HG03521 (cell line): Measurements from ENCODE around the gene SOX5.

Experiments used
- ATAC-seq: cut with Tn5 transposase; IDR thresholded peaks from one replicate; pipeline ENCODE4 v1.9.1; 2021; ENCODE audit warnings: mild to moderate bottlenecking, moderate library complexity; ENCODE audit not compliant: unreplicated experiment

The SOX5 gene

GRCh38 chr12:23949348-23950209, at the start of gene SOX5:
SOX5 (minus strand) TSS chr12:23949670; CDS start chr12:23949601, 69 bp downstream.
- no peak for ATAC-seq

- no peak for ATAC-seq
Observed at GRCh38 chr12:23987046-23987445, 37.6 kb upstream of the SOX5 start.

- no peak for ATAC-seq
Observed at GRCh38 chr12:23980826-23981225, 31.4 kb upstream of the SOX5 start.

- ATAC-seq = no peak
Observed at GRCh38 chr12:23964812-23965211, 15.3 kb upstream of the SOX5 start.

DNA sequence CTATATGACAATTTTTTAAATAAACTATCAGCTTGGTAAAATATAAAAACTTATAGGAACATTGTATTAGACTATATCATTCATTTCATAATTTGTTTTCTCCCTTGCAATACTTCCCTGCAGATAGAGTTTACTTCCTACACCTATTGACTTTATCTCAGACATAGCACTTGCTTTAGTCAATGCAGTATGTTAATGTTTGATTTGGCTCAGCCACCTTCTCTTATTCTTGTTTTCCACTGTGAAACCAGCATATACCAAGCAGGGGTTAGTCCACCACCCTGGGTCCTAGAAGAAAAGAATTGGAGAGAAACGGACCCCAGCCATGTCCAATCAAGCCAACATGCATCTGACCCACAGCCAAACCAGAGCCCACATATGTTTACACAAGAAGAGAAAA, 10.4 kb upstream of the SOX5 start:
- ATAC-seq = no peak

DNA sequence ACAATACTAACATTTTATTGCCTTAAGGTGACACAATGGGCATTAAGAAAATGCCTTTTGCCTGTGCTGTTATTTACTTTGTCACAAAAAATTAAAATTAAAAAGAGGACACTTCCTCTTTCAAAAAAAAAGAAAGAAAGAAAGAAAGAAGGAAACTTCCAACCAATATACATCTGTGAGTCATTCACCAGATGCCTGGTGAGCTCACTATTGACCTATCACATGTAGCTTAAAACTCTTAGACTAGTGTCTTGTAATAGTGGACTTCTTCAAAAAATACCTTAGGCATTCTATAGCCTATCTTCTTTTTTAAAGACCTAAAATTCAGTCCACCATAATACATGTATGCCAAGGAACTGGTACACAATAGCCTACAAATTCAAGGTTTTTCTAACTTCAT, 4.9 kb upstream of the SOX5 start:
- no peak for ATAC-seq

- ATAC-seq = no peak
Observed at GRCh38 chr12:23952071-23952470, 2.6 kb upstream of the SOX5 start.

DNA sequence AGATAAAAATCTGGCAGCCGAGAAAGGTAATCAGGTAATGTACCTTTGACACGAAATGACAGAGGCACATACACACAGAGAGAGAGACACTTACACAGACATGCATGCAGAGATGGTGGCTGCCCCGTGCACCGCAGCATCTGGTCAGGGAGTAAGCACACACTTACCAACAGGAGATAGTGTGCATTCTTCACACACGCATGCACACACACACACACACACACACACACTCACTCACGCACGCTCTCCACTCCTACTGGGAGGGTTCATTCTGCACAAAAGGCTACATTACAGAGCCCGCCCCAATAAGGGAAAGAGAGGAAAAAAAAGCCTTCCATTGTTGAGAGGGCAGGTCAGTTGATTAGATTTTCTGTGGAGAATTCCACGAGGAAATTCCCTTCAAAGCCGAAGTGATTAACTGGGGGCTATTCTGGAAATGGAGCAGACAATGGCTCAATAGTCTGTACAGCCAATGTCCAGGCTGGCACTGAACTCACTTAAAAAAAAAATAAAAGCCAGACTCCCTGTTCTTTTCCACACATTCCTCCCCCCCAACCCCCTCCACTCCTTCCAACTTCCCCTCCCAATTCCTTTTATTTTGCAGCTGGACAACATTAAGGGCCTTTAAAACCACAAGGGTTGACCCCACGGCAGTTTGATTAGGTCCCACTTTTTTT, 1.4 kb upstream of the SOX5 start:
- ATAC-seq = no peak

DNA sequence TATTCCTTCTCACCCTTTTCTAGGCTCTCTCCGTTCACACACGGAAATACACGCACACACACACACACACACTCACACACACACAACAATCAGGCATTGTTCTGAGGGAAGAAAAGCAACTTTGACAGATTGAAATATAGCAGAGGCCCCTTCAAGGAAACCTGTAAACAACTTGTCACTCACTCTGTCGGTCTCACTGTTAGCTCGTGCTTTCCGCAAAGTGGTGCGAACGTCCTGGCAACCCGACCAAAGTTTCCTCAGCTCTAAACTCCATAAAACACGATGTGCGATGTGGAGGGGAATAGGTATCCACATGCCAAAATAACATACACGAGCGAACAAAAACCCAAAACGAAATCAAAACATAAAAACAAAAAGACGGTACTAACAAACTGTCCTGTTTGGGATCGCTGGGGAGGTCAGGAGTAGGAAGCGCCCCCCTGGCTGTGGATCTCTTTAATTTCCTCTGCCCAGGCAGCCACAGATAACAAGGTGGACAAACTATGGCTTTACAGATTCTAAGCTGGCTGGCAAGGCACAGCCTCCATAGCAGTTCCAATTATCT, 822 bp upstream of the SOX5 start:
- no peak for ATAC-seq

- ATAC-seq = no peak
Observed at GRCh38 chr12:23948291-23948690, 1.2 kb downstream of the SOX5 start.

GRCh38 chr12:23947395-23947794, 2.1 kb downstream of the SOX5 start:
- ATAC-seq = no peak

DNA sequence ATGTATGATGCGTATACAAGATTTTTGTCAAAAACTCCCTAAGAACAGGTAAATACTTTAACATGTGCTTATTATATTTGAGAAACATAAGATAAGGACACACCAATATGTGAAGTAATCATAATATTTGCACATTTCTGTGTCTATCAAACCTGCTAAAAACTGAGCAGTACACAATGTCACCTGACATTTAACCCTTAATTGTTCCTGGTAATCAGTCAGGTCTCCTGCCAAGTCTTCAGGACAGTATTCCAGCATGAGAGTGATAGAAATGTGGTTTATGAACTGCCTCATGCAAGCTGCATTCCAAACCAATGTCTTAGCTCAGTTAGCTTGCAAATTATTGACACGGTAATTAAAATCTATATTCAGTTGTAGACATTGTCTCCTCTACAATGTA, 4.2 kb downstream of the SOX5 start:
- no peak for ATAC-seq

DNA sequence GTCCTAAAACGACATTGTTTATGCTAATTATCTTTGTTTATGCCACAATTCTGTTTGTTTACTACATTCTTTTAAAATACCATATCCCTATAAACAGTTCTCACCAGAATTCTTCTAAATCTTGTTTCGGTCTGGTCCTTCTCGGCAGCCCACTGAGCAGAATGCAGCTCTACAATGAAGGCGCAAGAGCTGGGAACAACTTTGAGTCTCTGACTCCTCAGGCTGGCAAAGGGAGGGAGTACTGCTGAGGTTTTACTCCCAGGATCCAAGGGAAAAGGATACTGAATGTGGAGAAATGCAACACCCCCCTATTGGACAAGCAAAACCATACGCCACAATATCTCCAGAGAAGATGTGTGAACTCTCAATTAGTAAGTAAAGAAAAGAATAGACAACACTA, 5.4 kb downstream of the SOX5 start:
- ATAC-seq = no peak

- ATAC-seq = no peak
Observed at GRCh38 chr12:23942841-23943240, 6.6 kb downstream of the SOX5 start.

GRCh38 chr12:23941780-23942179, 7.7 kb downstream of the SOX5 start:
- ATAC-seq = no peak

- ATAC-seq = no peak
Observed at GRCh38 chr12:23938422-23938821, 11.0 kb downstream of the SOX5 start.

DNA sequence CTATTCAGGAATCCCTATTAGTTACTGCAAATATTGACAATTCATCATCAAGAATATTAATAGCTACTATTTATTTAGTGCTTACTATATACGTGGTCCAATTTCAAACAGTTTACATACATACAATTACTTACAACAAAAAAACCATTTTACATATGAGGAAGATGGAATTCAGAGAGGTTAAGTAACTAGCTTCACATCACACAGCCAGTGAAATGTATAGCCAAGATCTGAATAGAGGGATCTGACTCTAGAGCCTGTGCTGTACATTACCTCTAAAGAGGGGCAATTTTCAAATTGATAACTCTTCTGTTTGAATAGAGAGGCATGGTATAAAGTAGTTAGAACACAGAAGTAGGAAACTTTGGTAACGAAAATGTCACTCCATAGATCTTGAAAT, 18.3 kb downstream of the SOX5 start:
- ATAC-seq = no peak

- no peak for ATAC-seq
Observed at GRCh38 chr12:23930599-23930998, 18.9 kb downstream of the SOX5 start.

DNA sequence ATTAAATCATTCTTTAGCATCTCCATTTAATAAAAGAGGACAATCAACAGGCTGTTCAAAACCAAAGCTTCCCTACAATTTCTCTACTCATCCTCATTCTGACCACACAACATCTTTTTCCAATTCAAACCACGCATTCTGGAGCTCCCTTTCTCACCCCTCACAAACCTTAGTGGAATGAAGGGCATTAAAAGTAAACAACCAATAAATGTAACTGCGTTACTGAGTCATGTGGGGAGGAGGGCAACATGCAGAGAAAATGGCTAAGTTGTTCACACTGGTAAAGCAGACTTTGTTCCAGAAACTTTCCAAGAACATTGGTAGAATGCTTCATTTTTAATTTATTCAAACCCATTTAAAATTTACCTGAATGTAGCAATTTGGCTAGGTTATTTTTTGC, 19.6 kb downstream of the SOX5 start:
- ATAC-seq = no peak

GRCh38 chr12:23927907-23928306, 21.6 kb downstream of the SOX5 start:
- no peak for ATAC-seq

GRCh38 chr12:23921099-23921856, 28.2 kb downstream of the SOX5 start:
- no peak for ATAC-seq
